PC-9 (cell line): ENCODE measurements around the gene MB21D2.

Experiments
- CTCF ChIP-seq: fragments of 200-600 bp; sonication (generic); conservative IDR thresholded peaks from 2 replicates; pipeline ENCODE4 v1.6.1; 2017; ENCODE audit warnings: mixed run types, antibody characterized with exemption, mild to moderate bottlenecking, moderate library complexity
- EZH2 ChIP-seq: fragments of 200-600 bp; sonication (generic); IDR thresholded peaks from 2 replicates; pipeline ENCODE4 v1.8.0; 2017; ENCODE audit warnings: antibody characterized with exemption, low read depth

- TF ChIP-seq CTCF (no peak), EZH2 (no peak)
Measured at GRCh38 chr3:192866804-192867203, 50.9 kb downstream of the MB21D2 start.
